ENCODE results near the gene SPRR2A.
"Not testable (repeated sequence)": the region's sequence is repeated elsewhere in the genome, so short reads cannot be mapped to it uniquely, and the experiment has no call there.

The SPRR2A gene

DNA sequence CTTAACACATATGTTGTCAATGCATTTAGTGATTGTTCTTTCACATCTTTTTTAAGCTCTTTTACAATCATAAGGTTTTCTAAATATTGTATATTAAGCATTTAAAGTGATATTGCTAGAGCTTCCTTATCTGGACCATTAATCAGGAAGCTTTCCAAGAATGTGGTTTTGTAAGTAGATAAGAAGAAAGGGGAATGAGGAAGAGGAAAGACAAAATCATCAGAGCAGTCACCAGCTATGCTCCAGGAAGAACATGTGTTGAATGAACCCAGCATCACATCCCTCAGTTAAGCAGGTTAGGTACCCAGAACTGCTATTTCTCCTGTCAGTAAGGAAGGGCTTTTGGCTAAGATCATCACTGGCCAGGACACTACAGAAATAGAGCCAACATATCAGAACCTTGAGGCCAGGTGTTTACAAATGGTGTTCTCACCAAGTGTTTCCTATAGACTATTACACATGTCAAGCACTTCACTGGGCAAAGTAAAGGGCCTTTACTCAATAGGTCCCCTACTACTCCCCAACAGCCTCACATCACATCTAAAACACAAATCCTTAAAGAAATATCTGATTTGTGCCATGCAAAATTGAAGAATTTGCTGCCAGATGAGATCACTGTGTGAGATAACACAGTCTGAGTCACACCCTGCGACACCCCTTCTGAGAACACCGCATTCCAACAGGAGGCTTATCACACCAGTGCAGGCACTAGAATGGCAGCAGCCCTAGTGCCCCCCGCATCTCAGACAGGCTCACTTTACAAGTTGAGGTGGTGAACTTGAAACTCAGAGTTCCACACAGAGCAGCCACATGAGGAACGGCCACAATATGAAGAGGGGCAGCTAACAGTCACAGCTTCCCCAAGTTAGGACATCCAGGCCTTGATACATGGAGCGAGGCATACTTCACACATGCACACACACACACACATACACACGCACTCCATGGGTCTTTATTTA, 1.8 kb upstream of the SPRR2A start:
- no peak overlapping the region for H3K4me3 ChIP-seq (ENCODE audit: low read depth, low read length)
- H3K9me3 ChIP-seq (ENCODE audit: control insufficient read depth, insufficient read depth, low read depth, low read length), result no peaks in the 10 kb centered on the region
- no peak overlapping the region for H3K27ac ChIP-seq (ENCODE audit: low read depth, low read length)
- no peaks in the 10 kb centered on the region for H3K36me3 ChIP-seq (ENCODE audit: control insufficient read depth, insufficient read depth, low read length)
- no peaks in the 10 kb centered on the region for H3K27me3 ChIP-seq (ENCODE audit: control insufficient read depth, insufficient read depth, low read length)
- no peaks in the 10 kb centered on the region; the same call in 1 of the 2 replicates for H3K4me1 ChIP-seq (ENCODE audit: control insufficient read depth, insufficient read depth, low read length)
- H3K9ac ChIP-seq (ENCODE audit: low read length), result no peak overlapping the region

DNA sequence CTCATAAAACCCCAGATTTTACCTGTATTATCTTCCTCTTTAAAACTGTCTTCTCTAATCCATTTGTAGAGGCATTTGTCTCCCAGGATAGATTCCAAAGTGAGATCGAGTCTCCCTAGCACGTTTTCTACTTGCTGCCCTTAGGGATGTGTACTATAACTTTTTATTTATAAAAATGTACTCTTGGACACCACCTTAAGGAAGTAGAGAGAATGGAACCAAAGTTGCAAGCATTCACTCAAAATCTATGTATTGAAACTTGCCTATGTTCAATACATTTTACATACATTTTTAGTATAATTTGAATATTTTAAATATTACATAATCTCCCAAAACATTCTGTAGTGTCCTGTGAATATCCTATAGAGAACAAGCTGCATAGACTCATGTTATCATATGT, 842 bp upstream of the SPRR2A start:
- H3K4me1 ChIP-seq (ENCODE audit: control insufficient read depth, insufficient read depth, low read length), result no peaks in the 10 kb centered on the region; the same call in 1 of the 2 replicates
- H3K27me3 ChIP-seq (ENCODE audit: control insufficient read depth, insufficient read depth, low read length), result no peaks in the 10 kb centered on the region
- no peak overlapping the region for H3K4me3 ChIP-seq (ENCODE audit: low read depth, low read length)
- 0 out of 2 replicates have a peak, but pooled peaks cover under 1% of the 10 kb centered on the region for H3K9me3 ChIP-seq (ENCODE audit: control insufficient read depth, insufficient read depth, low read depth, low read length)
- H3K36me3 ChIP-seq (ENCODE audit: control insufficient read depth, insufficient read depth, low read length), result no peaks in the 10 kb centered on the region
- no peak overlapping the region for H3K27ac ChIP-seq (ENCODE audit: low read depth, low read length)
- no peak overlapping the region for H3K9ac ChIP-seq (ENCODE audit: low read length)

DNA sequence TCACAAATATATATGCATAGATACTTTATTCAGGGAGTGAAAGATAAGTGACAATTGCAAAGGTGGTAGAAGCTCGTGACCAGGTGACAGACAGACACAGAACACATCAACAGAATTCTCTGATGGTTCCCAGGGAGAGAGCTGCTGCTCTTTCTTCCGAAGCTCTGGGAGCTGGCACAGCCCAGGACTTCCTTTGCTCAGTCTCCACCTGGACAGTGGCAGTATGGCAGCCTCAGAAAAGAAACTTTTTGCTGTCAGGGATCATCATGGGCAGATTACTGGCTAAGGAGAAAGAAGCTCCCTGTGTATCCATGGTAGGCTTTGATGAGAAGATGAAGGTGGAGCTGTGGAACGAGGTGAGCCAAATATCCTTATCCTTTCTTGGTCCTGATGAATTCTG, 1.2 kb downstream of the SPRR2A start:
- not testable (repeated sequence) for H3K4me1 ChIP-seq (ENCODE audit: control insufficient read depth, insufficient read depth, low read length); H3K4me3 ChIP-seq (ENCODE audit: low read depth, low read length); H3K9ac ChIP-seq (ENCODE audit: low read length); H3K27me3 ChIP-seq (ENCODE audit: control insufficient read depth, insufficient read depth, low read length); H3K9me3 ChIP-seq (ENCODE audit: control insufficient read depth, insufficient read depth, low read depth, low read length); H3K27ac ChIP-seq (ENCODE audit: low read depth, low read length); H3K36me3 ChIP-seq (ENCODE audit: control insufficient read depth, insufficient read depth, low read length)

DNA sequence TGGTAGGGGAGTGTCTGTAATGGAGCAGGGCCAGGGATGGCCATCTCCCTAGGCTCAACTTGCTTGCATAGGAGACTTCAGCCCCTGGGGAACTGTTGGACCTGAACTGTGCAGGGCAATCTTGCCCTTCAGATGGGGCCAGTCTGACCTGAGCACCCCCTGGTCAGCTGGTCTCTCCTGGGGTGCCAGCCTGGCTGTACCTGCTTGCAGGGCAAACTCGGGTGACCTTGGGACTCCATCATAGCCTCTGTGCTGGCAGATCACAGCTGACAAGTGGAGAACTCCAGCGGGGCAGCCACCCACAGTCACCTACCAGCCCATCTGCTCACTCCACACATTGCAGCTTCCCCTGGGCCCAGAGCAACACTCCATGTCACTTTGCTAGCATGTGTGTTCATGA, 8.1 kb downstream of the SPRR2A start:
- H3K9me3 ChIP-seq (ENCODE audit: control insufficient read depth, insufficient read depth, low read depth, low read length), result 0 out of 2 replicates have a peak, but pooled peaks cover 2% of the 10 kb centered on the region
- H3K4me3 ChIP-seq (ENCODE audit: low read depth, low read length), result no peak overlapping the region
- no peak overlapping the region for H3K27ac ChIP-seq (ENCODE audit: low read depth, low read length)
- no peaks in the 10 kb centered on the region for H3K27me3 ChIP-seq (ENCODE audit: control insufficient read depth, insufficient read depth, low read length)
- H3K4me1 ChIP-seq (ENCODE audit: control insufficient read depth, insufficient read depth, low read length), result no peaks in the 10 kb centered on the region
- H3K9ac ChIP-seq (ENCODE audit: low read length), result no peak overlapping the region
- no peaks in the 10 kb centered on the region for H3K36me3 ChIP-seq (ENCODE audit: control insufficient read depth, insufficient read depth, low read length)

DNA sequence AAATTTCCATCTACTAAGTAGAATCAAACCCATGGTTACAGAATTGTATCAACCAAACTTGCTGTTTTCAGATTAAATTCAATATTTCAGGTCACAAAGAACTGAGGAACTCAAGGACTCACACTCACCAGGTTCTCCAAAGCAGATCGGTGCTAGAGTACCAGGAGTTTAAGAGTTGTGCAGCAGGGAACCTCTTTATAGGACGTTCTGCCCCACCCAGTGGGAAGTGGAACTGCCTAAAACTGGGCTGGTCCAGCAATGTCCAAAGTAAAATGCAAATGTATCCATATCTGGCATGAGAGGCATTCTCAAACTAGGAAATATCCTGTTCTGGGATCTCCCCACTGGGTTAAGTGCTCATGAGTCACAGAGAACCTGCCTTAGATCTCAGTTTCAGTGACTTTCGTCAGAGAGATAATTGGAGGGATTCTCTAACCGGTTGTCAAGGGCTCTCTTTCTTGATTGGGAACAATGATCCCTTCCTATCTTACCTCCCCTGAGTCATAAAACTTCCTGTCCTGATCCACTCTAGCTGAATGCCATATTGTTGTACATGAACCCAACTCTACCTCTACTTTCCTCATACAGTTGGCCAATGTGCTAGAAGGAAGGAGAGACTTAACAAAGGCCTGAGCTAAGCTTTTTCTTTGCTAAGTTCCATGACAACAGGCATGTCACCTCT, 16.2 kb downstream of the SPRR2A start, which contains the start of gene SPRR2D:
Gene SPRR2D (minus strand): TSS at position 171 of the 682 bp plus-strand sequence. CDS start 774 bp downstream, outside the sequence.
- Histone ChIP-seq H3K27ac (ENCODE audit: low read depth, low read length) (no peak within 1 kb of the TSS), H3K9me3 (ENCODE audit: control insufficient read depth, insufficient read depth, low read depth, low read length) (no peaks in the 10 kb centered on the region), H3K36me3 (ENCODE audit: control insufficient read depth, insufficient read depth, low read length) (no peaks in the 10 kb centered on the region), H3K4me1 (ENCODE audit: control insufficient read depth, insufficient read depth, low read length) (no peaks in the 10 kb centered on the region), H3K4me3 (ENCODE audit: low read depth, low read length) (no peak within 1 kb of the TSS), H3K27me3 (ENCODE audit: control insufficient read depth, insufficient read depth, low read length) (no peaks in the 10 kb centered on the region), H3K9ac (ENCODE audit: low read length) (no peak within 1 kb of the TSS)

DNA sequence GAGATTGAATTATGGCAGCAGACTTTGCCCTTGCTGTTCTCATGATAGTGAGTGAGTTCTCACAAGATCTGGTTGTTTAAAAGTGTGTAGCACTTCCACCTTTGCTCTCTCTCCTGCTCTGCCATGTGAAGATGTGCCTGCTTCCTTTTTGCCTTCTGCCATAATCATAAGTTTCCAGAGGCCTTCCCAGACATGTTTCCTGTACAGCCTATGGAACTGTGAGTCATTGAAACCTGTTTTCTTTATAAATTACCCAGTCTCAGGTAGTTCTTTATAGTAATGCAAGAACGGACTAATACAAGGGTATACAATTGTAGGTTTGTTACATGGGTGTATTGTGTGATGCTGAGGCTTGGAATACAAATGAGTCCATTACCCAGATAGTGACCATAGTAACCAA, 22.1 kb downstream of the SPRR2A start:
- no peaks in the 10 kb centered on the region for H3K9me3 ChIP-seq (ENCODE audit: control insufficient read depth, insufficient read depth, low read depth, low read length)
- no peak overlapping the region for H3K9ac ChIP-seq (ENCODE audit: low read length)
- no peak overlapping the region for H3K4me3 ChIP-seq (ENCODE audit: low read depth, low read length)
- H3K27ac ChIP-seq (ENCODE audit: low read depth, low read length), result no peak overlapping the region
- H3K27me3 ChIP-seq (ENCODE audit: control insufficient read depth, insufficient read depth, low read length), result no peaks in the 10 kb centered on the region
- no peaks in the 10 kb centered on the region for H3K36me3 ChIP-seq (ENCODE audit: control insufficient read depth, insufficient read depth, low read length)
- no peaks in the 10 kb centered on the region for H3K4me1 ChIP-seq (ENCODE audit: control insufficient read depth, insufficient read depth, low read length)

DNA sequence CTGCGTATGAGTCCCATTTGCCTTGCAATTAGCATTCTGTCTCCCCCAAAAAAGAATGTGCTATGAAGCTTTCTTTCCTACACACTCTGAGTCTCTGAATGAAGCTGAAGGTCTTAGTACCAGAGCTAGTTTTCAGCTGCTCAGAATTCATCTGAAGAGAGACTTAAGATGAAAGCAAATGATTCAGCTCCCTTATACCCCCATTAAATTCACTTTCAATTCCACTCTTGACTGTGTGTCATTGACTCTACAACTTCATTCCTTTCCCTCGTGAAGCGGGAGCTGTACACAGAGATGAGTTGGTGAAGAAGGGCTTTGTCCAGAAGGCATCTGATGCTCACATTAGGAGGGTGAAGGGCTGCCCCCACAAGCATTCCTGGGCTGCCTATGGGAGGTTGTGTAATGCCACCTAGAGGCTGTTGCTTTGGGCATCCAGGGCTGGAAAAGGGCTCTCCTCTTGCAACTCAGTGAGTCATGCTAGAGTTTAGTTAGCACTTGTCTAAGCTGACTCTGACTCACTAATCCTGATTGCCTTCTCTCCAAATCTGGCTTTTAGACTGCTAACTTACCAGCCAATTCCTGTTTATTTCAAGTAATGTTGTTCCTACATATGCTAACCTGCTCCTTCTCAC, 24.5 kb downstream of the SPRR2A start:
- H3K27ac ChIP-seq (ENCODE audit: low read depth, low read length), result no peak overlapping the region
- H3K9me3 ChIP-seq (ENCODE audit: control insufficient read depth, insufficient read depth, low read depth, low read length), result 0 out of 2 replicates have a peak, but pooled peaks cover 3% of the 10 kb centered on the region
- H3K9ac ChIP-seq (ENCODE audit: low read length), result no peak overlapping the region
- no peaks in the 10 kb centered on the region for H3K27me3 ChIP-seq (ENCODE audit: control insufficient read depth, insufficient read depth, low read length)
- H3K4me1 ChIP-seq (ENCODE audit: control insufficient read depth, insufficient read depth, low read length), result no peaks in the 10 kb centered on the region
- H3K4me3 ChIP-seq (ENCODE audit: low read depth, low read length), result no peak overlapping the region
- no peaks in the 10 kb centered on the region for H3K36me3 ChIP-seq (ENCODE audit: control insufficient read depth, insufficient read depth, low read length)

DNA sequence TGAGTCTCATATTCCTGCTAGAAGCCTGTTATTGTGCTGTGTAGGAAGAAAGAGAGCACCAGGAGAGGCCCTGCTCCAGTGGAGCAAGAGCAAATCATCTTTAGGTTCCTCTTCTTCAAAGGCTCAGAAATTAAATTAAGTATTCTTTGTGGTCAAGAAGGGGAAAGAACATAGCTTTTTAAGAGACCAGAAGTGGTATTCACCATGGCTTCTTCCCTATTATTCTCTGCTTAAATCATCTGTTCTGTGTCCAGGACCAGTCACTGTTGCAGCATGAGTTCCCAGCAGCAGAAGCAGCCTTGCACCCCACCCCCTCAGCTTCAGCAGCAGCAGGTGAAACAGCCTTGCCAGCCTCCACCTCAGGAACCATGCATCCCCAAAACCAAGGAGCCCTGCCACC, 25.2 kb downstream of the SPRR2A start:
- H3K4me1 ChIP-seq (ENCODE audit: control insufficient read depth, insufficient read depth, low read length), result no peaks in the 10 kb centered on the region
- no peak overlapping the region for H3K9ac ChIP-seq (ENCODE audit: low read length)
- H3K4me3 ChIP-seq (ENCODE audit: low read depth, low read length), result no peak overlapping the region
- H3K36me3 ChIP-seq (ENCODE audit: control insufficient read depth, insufficient read depth, low read length), result no peaks in the 10 kb centered on the region
- H3K9me3 ChIP-seq (ENCODE audit: control insufficient read depth, insufficient read depth, low read depth, low read length), result 0 out of 2 replicates have a peak, but pooled peaks cover 3% of the 10 kb centered on the region
- H3K27me3 ChIP-seq (ENCODE audit: control insufficient read depth, insufficient read depth, low read length), result no peaks in the 10 kb centered on the region
- H3K27ac ChIP-seq (ENCODE audit: low read depth, low read length), result no peak overlapping the region

DNA sequence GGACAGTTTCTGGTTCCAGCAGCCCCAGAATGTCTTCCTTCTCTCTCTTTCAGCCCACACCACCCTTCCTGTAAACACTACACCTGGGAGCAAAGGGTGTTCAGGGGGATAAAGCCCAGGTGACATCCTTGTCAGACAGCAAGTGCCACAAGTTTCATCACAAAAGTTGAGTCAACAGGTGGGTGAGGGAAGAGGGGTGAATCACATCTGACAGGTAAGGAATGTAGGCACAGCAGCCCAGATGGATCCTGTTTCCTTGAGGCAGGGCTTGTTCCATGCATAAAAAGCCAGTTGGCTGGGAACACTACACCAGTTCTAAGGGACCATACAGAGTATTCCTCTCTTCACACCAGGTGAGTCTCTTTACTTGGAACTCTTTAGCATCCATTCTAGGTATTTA, 26.4 kb downstream of the SPRR2A start, which contains the start of gene SPRR1B:
Gene SPRR1B (plus strand): TSS at position 309 of the 400 bp plus-strand sequence. CDS start 1,143 bp downstream, outside the sequence.
- Histone ChIP-seq H3K36me3 (ENCODE audit: control insufficient read depth, insufficient read depth, low read length) (no peaks in the 10 kb centered on the region), H3K27ac (ENCODE audit: low read depth, low read length) (no peak within 1 kb of the TSS), H3K4me3 (ENCODE audit: low read depth, low read length) (no peak within 1 kb of the TSS), H3K27me3 (ENCODE audit: control insufficient read depth, insufficient read depth, low read length) (no peaks in the 10 kb centered on the region), H3K9ac (ENCODE audit: low read length) (no peak within 1 kb of the TSS), H3K9me3 (ENCODE audit: control insufficient read depth, insufficient read depth, low read depth, low read length) (0 out of 2 replicates have a peak, but pooled peaks cover 3% of the 10 kb centered on the region), H3K4me1 (ENCODE audit: control insufficient read depth, insufficient read depth, low read length) (no peaks in the 10 kb centered on the region)

DNA sequence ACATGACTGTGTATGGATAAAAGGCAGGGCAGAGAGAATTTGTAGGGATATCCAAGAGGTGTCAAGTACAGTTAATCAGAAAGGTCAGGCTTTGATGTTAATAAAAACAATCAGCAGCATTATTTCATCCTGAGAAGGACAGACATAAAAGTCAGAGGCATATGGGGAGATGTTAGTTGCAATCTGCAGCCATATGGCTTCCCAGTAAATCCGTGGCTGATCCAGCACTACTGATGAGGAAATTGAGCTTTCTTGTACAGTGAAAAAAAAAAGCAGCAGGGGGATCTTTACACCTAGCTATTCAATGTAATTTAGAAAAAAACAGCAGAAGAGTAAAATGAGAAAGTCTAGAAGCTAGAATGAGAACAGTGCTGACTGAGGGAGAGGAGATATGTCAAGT, 28.5 kb downstream of the SPRR2A start:
- Histone ChIP-seq H3K4me1 (ENCODE audit: control insufficient read depth, insufficient read depth, low read length) (no peaks in the 10 kb centered on the region), H3K9ac (ENCODE audit: low read length) (no peak overlapping the region), H3K4me3 (ENCODE audit: low read depth, low read length) (no peak overlapping the region), H3K27me3 (ENCODE audit: control insufficient read depth, insufficient read depth, low read length) (no peaks in the 10 kb centered on the region), H3K27ac (ENCODE audit: low read depth, low read length) (no peak overlapping the region), H3K36me3 (ENCODE audit: control insufficient read depth, insufficient read depth, low read length) (no peaks in the 10 kb centered on the region), H3K9me3 (ENCODE audit: control insufficient read depth, insufficient read depth, low read depth, low read length) (0 out of 2 replicates have a peak, but pooled peaks cover 3% of the 10 kb centered on the region)
